HG03196 (cell line): ENCODE results near the gene ARHGEF28.

Experiments used
- ATAC-seq: cut with Tn5 transposase; IDR thresholded peaks from one replicate; pipeline ENCODE4 v1.9.1; 2021; ENCODE audit not compliant: unreplicated experiment

The ARHGEF28 gene

DNA sequence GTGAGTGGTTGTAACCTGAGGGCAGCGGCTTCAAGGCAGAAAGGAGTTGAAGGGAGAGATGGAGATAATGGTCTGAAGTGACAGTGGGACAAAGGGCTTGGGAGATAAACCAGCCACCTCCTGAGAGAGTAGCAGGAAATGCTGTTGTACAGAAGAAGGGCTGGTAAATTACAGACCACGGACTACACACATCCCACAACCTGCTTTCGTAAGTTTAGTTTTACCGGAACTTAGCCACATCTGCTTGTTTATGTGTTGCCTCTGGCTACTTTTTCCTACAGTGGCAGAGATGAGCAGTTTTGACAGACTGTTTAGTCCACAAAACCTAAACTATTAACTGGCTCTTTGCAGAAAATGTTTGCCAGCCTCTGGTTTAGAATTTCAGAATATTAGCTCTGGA lies 269.5 kb downstream of the ARHGEF28 start:
- ATAC-seq, result no peak

DNA sequence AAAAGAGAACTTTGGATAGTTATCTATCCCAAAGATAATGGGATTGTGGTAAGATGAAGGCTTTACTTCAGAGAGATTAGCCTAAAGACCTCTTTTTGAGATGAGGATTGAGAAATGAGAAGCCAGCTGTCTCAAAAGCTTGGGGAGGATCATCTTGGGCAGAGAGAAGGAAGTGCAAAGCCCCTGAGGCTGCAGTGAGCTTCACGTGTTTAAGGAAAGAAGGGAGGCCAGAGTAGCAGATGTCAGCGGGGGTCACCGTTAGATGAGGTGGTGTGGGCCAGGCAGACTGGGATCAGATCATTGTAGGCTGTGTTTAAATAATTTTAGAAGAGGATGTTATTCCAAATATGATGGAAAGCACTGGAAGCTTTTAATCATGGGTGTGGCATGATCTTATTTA lies 270.1 kb downstream of the ARHGEF28 start:
- ATAC-seq, result no peak

DNA sequence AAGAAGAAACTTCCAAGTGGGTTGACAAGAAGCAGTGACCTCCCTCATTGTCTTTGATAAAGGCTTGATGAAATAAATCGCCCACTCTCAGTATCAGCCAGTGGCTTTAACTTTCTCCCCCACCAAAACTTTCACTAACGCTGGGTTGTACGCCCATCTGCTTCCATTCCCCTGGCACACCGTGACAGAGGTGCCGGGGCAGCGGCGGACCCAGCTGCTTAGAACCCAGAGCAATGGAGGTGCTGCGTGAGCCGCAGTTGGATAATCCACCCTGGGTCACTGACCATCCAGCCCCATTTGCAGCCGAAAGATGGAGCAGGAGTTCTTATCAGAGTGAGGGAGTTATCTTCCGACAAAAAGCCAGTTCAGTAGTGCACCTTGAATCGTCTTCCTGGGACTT lies 270.7 kb downstream of the ARHGEF28 start:
- ATAC-seq, result no peak

DNA sequence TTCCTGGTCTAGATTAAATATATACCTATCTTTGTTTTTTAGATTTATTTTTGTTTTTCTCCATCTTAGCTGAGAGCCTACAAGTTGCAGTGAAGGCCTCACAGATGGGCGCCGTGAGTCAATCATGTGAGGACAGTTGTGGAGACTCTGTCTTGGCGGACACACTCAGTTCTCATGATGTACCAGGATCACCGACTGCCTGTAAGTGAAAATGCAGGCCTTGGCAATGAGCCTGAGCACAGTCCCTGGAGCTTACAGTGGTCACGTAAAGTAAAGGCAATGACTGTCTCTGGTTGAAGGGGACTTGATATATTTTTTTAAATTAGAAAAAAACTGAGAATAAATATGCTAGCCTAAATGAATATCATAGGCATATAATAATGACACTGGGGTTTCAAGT lies 271.9 kb downstream of the ARHGEF28 start:
- ATAC-seq, result no peak

DNA sequence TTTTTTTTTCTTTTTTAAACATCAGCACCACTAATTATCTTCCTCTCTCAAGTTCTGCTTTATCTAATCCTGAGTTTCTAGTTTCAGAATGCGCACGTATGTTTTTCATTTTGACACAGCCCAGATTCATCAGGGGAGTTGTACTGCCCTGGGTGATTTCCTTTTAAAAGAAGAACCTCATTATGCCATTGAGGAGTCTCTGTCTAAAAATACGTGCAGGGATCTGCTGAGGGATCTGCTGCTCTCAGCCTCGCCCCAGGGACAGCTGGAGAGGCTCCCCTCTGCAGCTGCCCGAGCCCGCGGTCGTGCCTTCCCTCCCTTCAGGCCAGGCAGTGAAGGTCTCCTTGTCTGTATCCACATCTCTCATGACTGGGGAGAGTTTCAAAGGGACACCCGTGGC lies 273.1 kb downstream of the ARHGEF28 start:
- ATAC-seq, result peak; percentile 80

DNA sequence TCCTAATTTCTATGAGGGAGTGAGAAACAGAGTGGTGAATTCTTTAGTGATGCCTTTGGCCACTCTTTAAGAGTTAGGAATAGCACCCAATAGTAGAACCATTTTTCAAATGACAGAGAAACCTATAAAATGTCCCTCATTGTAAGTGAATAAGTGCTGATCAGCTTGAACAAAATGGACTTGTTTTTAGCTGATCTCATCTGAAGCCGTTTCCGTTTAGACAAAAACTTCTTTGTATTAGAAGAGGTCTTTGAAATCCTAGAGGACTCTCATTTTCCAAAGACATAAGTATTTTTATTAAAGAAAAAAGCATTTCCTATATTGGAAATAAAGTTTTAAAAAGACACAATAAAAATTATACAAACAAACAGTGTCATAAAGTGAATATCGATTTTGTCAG lies 273.9 kb downstream of the ARHGEF28 start:
- no peak for ATAC-seq

DNA sequence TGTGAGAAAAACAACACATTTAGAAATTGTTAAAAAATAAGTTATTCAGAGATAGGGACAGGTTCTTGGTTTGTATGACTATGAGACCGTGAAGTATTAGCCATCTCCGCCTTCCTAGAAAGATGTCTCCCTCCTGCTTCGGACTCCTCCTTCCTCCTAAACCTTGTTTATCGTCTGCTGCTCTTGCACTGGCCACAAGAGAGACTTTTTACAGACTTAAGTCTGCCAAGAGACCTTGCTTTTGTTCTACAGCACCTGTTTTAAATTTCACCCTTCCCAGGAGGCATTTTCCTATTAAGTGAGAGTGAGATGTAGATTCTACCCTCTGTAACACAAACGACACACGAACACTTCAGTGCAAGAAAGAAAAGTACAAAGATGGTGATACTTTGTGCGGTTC lies 274.6 kb downstream of the ARHGEF28 start:
- ATAC-seq, result no peak

DNA sequence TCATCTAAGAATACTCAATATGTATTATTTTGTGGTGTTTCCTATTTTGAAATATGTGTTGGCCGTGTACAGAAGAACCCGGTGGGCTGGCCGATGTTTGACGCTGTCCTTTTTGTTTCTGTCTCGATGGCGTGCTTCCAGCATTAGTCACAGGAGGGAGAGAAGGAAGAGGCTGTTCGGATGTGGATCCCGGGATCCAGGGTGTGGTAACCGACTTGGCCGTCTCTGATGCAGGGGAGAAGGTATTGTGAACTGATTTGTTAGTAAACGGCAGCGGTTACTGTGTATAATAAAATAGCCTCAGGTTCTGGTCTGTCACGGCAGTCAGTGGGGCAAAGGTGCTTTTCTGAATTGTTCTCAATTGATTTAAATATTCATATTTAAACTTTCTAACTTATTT lies 275.0 kb downstream of the ARHGEF28 start:
- ATAC-seq, result no peak

DNA sequence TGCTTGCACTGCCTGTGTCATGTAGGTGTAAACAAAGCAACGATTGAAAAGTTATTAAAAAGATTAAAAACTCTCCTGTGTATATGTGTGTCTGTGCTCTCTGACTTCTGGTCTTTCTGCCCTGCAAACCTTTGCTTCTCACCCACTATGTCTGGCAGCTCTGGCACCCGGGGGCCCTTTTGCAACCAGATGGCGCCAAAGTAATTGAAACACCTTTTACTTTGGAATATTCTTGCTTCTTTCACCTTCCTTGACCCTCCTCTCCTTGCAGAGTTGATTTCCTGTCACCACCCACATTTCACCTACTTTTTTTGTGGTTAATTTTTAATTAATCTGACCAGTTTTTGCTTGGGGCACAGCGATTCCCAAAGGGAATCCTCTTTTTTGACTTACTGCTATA lies 275.5 kb downstream of the ARHGEF28 start:
- no peak for ATAC-seq

DNA sequence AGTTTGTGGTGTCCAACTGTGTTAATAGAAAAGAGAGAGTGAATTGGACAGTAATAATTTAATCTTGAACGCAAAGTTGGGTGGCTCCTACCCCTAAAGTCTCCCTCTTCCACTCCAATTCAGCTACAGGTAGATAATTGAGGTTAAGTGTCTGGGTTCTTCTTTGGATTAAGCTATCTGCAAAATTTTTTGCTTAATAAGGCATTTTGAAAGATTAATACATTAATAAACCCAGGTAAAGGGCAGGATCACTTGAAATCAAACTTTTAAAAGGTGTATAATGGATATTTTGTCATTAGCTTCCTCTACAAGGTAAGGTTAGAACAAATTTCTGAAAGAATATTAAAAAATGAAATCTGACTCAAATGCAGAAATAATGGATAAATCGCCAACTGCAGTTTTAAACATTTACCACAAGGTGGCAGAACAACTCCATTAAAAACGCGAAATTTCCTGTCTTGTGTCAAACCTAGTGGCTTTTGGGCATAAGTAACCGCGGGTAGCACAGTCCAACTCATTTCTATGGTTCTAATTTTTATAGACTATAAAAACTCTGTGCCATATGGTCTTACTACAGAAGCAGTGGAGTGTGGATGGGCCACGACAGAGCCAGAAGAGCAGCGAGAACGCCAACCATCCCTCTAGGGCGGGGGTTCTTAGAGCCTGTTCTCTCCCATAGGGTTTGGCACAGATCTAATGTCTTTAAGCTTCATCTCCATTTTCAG lies 276.5 kb downstream of the ARHGEF28 start:
- ATAC-seq, result no peak

DNA sequence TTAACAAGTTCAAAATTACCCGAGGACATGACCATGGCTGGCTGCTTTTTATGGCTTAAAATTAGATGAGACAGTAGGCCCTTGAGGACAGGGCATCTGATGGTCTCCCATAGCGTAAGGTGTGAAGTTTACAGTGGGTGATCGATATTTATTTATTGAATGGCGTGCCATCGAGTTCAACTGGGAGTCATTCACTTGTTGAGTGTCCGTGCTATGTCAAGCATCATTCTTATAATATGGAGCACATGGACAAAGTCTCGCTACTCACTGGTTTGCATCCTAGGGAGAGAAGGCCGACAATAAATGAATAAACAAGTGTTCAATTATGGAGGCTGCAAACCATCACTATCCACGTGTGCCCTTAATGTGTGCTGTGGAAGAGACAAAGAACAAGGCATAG lies 277.2 kb downstream of the ARHGEF28 start:
- no peak for ATAC-seq

DNA sequence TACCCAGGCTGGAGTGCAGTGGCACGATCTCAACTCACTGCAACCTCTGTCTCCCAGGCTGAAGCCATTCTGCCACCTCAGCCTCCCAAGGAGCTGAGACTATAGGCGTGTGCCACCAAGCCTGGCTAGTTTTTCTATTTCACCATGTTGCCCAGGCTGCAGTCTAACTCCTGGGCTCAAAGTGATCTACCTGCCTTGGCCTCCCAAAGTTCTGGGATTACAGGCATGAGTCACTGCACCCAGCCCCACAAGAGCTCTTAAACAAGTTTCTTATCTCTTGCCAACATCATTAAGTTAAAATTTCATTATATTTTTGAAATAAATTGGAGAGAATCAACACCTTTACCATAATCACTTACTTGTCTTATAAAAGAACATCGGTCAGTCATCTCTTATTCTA lies 280.3 kb downstream of the ARHGEF28 start:
- no peak for ATAC-seq

DNA sequence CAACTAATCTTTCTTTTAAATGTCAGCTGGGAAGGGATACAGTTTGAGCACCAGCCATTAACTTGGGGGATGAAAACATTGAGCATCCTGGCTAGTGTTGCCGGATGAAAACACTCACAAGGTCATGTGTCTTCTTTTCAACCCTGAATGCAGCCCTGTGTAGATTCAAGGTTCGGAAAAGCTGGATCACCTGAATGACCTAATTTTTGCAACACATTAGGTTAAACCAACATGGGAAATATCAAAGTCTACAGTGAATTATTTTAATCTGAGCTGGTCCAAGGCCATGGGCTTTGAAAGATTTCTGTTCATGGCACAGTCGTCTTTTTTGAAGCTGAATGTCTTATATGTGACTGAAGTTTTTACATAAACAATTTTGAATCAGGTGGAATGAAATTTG lies 281.2 kb downstream of the ARHGEF28 start:
- no peak for ATAC-seq

DNA sequence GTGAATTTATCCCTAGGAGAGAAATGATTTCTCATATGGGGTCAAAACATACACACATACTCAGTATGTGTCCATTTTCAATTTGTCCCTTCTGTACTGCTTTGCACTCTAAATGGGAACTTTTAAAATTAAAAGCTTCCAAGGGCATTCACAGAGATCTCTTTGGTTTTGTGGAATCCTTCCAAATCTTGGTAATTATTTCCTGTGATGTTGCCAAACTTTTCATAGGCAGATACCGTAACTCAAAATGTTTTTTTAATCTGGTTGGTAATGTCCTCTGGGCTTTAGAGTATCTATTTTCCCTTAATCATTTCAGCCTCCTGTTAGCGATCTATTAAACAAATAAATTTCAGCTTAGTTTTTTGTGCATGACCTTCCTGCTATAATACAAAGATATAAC lies 282.4 kb downstream of the ARHGEF28 start:
- ATAC-seq, result no peak

DNA sequence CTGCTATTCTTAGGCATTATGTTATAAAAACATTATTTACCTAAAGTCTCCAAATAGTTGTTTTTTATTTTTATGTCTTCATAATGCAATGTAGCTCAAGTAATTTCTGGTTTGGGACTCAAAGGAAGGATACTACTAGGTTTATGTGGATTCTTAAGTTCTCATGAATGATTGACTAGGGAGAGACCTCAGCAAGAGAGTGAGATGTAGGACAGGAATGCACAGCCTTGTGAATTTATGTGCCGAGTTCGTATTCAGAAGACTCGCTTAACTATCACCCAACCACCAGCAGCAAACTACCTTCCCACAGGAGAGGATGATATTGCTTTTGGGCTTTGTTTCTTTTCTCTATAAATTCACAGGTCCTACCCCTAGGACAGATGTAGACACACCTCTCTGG lies 282.9 kb downstream of the ARHGEF28 start:
- ATAC-seq, result no peak

DNA sequence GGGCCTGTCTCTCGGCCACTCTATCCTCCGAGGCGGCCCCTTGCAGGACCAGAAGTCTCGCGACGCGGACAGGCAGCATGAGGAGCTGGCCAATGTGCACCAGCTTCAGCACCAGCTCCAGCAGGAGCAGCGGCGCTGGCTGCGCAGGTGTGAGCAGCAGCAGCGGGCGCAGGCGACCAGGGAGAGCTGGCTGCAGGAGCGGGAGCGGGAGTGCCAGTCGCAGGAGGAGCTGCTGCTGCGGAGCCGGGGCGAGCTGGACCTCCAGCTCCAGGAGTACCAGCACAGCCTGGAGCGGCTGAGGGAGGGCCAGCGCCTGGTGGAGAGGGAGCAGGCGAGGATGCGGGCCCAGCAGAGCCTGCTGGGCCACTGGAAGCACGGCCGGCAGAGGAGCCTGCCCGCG lies 283.5 kb downstream of the ARHGEF28 start:
- no peak for ATAC-seq

DNA sequence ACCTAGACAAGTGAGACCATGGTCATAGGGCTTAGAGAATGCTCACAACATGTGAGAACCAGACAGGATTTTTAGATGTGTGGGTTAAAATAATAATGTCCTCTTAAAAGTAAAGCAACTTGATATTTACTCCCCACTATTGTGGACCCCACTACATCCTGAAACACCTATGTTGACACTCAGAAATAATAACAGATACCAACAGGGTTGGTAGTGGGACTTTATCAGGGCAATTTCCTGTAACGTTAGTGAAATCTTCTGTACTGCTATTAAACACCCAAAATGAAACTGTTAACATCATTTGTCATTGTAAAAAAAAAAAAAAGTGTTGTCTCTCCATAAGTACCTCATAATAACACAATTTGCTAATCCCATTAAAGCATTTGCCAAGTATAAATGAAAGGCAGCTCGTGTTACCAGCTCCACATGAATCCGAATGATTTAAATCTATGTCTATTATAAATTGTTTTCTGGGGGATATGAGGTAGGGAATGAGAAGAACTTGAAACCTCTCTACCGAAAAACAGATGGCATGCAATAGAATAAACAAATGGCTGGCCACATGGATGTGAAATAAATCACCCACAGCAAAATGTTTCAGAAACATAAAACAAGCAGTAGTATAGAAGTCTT lies 285.9 kb downstream of the ARHGEF28 start:
- ATAC-seq, result no peak

DNA sequence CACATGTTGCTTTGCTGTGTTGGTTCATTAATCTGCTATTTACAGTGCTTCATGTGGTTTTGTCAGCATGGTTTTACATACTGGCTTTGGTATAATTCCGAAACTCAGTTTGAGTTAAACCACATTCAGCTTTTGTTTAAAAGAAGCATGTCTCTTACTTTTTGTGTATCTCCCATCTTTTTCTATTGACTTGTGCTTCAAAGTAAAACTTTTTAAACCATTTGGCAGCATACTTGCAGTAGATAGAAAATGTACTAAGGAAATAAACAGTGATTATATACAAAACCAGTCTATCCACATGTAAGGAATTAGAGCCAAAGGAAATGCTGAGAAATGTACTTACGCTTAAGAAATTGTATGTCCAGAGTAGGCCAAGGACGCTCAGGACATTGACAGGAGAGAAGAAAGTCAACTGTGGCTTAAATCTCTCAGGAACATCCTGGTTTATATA lies 286.9 kb downstream of the ARHGEF28 start:
- ATAC-seq, result no peak

DNA sequence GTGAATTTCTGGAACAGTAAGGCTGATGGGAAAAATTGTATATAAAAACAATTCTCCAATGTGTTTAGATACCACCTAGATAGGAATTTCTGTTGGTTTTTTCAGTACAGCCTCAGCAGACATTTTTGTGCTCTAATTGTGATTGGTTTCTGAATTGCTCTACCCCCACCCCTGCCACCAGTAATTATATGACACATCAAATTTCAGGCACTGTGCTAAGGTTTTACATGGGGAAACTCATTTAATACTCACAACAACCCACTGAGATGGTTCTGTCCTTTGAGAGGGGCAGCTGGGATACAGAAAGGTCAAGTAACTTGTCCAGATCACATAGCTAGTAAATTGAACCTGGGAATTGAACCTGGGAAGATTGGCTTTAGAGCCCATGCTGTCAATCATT lies 288.0 kb downstream of the ARHGEF28 start:
- no peak for ATAC-seq

DNA sequence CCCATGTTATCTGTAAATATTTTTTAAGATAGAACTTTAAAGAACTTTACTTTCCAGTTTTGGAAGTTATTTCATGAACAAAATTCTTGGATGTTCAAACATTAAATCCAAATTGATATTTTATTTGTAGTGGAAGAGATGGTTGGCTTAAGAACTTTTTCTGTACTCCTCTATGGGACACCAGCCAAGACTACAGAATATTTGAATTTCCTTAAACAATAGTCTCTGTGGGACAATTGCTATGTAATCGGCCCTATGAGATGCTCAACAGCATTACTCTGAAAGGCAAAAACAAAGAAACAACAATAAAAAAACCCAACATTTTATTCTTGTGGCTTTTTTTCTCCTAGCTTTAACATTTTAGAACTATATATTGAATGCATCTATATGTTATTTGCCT lies 289.3 kb downstream of the ARHGEF28 start:
- no peak for ATAC-seq

DNA sequence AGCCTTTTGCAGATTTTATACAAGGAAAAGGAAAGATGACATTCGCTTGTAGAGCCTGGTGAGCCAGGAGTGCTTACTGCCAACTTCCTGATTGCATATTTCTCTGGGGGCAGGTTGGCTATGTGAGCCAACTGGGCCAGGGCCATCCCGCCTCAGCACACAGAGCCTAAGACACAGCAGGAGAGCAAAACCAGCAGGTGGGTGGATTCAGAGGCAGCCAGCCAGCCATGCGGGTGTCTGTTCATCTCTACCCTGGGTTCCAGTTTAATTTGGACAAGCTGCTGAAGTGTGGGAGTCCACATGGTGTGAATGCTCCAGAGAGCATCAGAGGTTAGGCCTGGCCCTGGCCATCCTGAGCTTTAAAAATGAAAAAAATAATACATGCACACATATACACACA lies 291.4 kb downstream of the ARHGEF28 start:
- ATAC-seq, result no peak

DNA sequence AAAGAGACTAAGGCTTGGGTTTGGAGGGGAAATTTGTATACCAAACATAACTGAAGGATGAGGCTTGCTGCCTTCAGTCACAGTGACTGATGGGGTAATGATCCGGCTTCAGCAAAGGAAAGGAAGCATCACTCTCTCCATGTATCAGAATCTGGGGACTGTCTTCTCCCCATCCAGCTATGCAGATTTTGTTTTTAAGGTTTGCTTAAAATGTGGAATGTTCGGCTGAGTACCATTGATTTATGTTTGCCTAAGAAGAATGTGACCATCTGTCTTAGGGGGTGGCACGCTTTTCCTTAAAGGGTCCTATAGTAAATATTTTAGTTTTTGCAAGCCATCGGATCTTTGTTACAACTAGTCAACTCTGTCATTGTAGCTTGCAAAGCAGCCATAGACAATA lies 291.9 kb downstream of the ARHGEF28 start:
- no peak for ATAC-seq

DNA sequence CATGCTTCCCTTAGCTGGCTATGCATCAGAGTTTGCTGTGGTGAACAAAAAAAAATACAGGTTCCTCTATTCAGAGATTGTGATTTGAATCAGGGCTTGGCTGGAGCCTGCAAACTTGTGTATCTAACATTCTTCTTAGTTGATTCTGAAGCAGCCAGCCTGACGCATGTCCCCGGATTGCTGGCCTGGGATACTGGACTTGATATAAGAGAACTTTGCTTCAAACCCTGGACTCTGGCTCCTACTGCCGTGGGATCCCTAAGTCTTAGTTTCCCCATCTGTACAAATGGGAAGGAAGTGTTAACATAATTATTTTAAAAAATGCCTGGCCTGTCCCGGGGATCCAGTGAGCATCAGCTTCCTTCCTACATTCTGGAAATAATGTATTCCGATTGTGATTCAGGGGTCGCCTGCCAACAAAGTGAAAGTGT lies 292.8 kb downstream of the ARHGEF28 start:
- ATAC-seq, result no peak
